RWPE1 (cell line): ENCODE results near the gene UVRAG.
A peak's percentile ranks its signal among the peaks of the same experiment; 100 is the strongest.
"Not testable (repeated sequence)": the region's sequence is repeated elsewhere in the genome, so short reads cannot be mapped to it uniquely, and the experiment has no call there.

ENCODE experiments used
- CTCF ChIA-PET: fragments of 350-600 bp; sonication (Branson Sonifier 250); formaldehyde crosslinking; extraction: SDS; loops from one replicate; lab custom pipeline; 2021; lab: Yijun Ruan, JAX
- POLR2A ChIA-PET: fragments of 400-600 bp; formaldehyde crosslinking; extraction: SDS; loops from one replicate; lab custom pipeline; 2020; ENCODE audit warnings: antibody characterized with exemption; ENCODE audit not compliant: low non-redundant PET; lab: Yijun Ruan, JAX
- DNase-seq: peaks from one replicate; pipeline ENCODE4 v3.0.0; 2012; ENCODE audit warnings: low spot score
- H3K27ac ChIP-seq: fragments of 450-650 bp; 2 replicates; pipeline ENCODE4 v1.5.1; 2017
- CTCF ChIP-seq: fragments of 450-650 bp; conservative IDR thresholded peaks from 2 replicates; pipeline ENCODE4 v1.5.1; 2017; ENCODE audit warnings: low read depth, mild to moderate bottlenecking

Gene UVRAG

DNA sequence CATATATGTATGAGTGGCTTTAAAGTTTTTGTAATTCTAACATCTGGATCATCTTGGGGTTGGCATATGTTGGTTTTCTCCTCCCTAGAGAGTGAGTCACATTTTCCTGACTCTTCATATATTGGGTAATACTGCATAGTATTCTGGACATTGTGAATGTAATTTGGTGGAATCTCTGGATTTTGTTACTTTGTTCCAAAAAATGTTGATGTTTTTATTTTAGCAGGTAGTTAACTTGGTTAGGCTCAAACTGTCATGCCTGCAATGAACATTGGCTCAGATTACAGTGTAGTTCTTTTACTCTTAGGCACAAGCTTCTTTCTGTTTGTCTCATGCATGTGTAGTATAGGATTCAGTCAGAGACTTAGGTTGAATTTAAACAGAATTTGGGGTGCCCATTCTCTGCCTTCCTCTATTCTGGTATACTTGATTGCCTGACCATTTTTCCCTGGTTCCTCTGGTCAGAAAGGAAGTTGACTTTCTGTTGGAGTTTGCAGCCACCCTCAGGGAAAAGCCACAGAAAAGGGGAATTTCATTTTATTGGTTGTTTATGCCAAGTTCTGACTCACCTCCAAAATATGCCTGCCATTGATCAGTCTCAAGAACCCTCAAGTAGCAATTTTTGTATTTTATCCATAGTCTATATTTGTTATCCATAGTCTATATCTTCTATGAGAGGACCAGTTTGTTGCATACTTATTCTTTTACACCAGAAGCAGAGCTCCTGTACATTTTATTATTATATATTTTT is 151.7 kb downstream of the UVRAG start:
- H3K27ac ChIP-seq, result no peak overlapping the region
- ChIA-PET CTCF (no interaction called here), POLR2A (no interaction called here)
- TF ChIP-seq CTCF, result no peak
- peak; percentile 65 for DNase-seq

GRCh38 chr11:75968021-75968625 is 153.1 kb downstream of the UVRAG start:
- CTCF ChIA-PET, result no interaction called here
- DNase-seq, result no peak
- no peak overlapping the region for H3K27ac ChIP-seq
- POLR2A ChIA-PET, result no interaction called here
- no peak for TF ChIP-seq CTCF

DNA sequence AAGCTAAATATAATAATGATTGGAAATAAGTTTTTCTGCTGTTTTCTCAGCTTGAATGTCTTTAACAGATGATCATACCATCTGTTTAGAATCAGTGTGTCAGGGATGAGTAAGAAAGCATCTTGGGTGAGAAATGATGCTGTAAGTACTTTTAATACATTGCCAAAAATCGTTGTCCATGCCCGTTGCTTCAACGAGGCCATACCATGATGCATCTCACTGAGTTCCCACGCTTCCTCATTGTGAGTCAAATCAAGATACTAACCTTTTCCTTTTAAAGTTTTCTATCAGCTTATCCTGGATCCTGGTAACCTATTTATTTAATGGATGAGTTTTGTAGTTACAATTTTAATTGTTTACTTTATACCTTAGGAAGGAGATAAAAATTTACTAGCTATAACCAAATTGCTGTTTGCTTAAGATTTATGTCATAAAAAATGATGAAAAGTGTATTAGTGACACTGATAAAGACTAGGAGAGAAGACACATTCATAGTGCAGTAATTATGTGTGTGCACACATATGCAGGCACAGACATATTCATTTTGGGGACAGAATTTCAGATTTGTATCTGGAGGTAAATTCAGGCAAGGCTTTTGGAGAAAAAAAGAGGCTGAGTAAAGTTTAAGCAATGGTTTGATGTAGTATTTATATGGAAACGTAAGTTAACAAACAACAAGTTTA is 154.8 kb downstream of the UVRAG start:
- no peak overlapping the region for H3K27ac ChIP-seq
- POLR2A ChIA-PET, result no interaction called here
- CTCF ChIA-PET, result no interaction called here

DNA sequence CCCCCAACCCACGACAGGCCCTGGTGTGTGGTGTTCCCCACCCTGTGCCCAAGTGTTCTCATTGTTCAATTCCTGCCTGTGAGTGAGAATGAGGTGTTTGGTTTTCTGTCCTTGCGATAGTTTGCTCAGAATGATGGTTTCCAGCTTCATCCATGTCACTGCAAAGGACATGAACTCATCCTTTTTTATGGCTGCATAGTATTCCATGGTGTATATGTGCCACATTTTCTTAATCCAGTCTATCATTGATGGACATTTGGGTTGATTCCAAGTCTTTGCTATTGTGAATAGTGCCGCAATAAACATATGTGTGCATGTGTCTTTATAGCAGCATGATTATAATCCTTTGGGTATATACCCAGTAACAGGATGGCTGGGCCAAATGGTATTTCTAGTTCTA is 158.7 kb downstream of the UVRAG start:
- CTCF ChIA-PET, result interaction anchor here (0.7 kb wide), 1 partner anchor 15 kb away, joined by 4 read pairs; no protein-coding TSS in a partner anchor
- POLR2A ChIA-PET, H3K27ac ChIP-seq, DNase-seq: not testable (repeated sequence)

More for the DNA sequence above, 154.8 kb downstream of the UVRAG start:
- DNase-seq, result no peak
- TF ChIP-seq CTCF, result no peak

- CTCF ChIA-PET, result interaction anchor here (1.2 kb wide), 1 partner anchor 173 kb away, joined by 3 read pairs; no protein-coding TSS in a partner anchor
- DNase-seq, POLR2A ChIA-PET, H3K27ac ChIP-seq: not testable (repeated sequence)
Measured at GRCh38 chr11:75979075-75979474, 164.1 kb downstream of the UVRAG start.

GRCh38 chr11:75979479-75980027 is 164.5 kb downstream of the UVRAG start:
- POLR2A ChIA-PET, DNase-seq, H3K27ac ChIP-seq: not testable (repeated sequence)
- CTCF ChIA-PET, result interaction anchor here (1.2 kb wide), 1 partner anchor 172 kb away, joined by 3 read pairs; no protein-coding TSS in a partner anchor

GRCh38 chr11:75980031-75980430 is 165.0 kb downstream of the UVRAG start:
- POLR2A ChIA-PET, result no interaction called here
- no peak for TF ChIP-seq CTCF
- no peak for DNase-seq
- H3K27ac ChIP-seq, result no peak overlapping the region
- CTCF ChIA-PET, result no interaction called here

DNA sequence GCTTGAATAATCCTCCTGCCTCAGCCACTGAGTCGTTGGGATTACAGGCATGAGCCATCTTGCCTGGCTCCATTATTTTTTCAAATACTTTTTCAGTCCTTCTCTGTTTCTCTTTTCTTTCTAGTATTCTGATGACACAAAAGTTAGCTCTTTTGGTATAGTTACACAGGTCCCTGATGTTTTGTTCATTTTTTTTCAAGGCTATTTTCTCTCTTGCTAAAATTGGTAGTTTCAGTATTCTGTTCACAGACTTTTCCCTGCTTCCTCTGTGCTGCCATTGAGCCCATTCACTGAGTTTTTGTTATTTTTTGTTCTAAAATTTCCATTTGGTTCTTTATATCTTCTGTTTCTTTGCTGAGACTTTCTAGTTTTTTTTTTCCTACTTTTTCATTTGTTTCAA is 166.5 kb downstream of the UVRAG start:
- no peak overlapping the region for H3K27ac ChIP-seq
- no peak for TF ChIP-seq CTCF
- ChIA-PET POLR2A (no interaction called here), CTCF (no interaction called here)
- DNase-seq, result no peak
